Panc1 (cell line): ENCODE data around the gene PAOX. TPM values are rescaled to one million over a fixed set of nuclear protein-coding genes. Genes with fewer than 3 reads are reported as not detected.

Experiments
- ATAC-seq: fragments of 200-7000 bp; cut with Tn5 transposase; 2 replicates; pipeline ENCODE4 v1.9.1; 2020; ENCODE audit warnings: mild to moderate bottlenecking, moderate library complexity
- BruUV-seq: library from RNA; stranded (reverse); fragments of 400-500 nt; replicated peaks from 2 replicates; lab custom pipeline; 2021; lab: Mats Ljungman, UMichigan
- CTCF ChIA-PET: fragments of 300-600 bp; sonication (Branson Sonifier 250); formaldehyde crosslinking; loops from one replicate; lab custom pipeline; 2022; ENCODE audit warnings: antibody characterized with exemption; lab: Charles Lee
- POLR2A ChIA-PET: fragments of 300-600 bp; sonication (Branson Sonifier 250); formaldehyde crosslinking; loops from one replicate; lab custom pipeline; 2022; ENCODE audit warnings: antibody characterized with exemption; lab: Charles Lee
- DNase-seq: peaks from one replicate; pipeline ENCODE4 v3.0.0-alpha.2; 2010; ENCODE audit warnings: low read depth, low spot score
- H3K27ac ChIP-seq: 2 replicates; pipeline ENCODE4 v1.5.1; 2011; ENCODE audit warnings: mild to moderate bottlenecking, low read length, inconsistent platforms
- H3K27me3 ChIP-seq: fragments of 200-500 bp; sonication (Bioruptor generic); 2 replicates; pipeline ENCODE4 v1.6.0; 2014; ENCODE audit warnings: low read length, inconsistent platforms; ENCODE audit not compliant: control insufficient read depth, insufficient read depth
- H3K36me3 ChIP-seq: fragments of 200-500 bp; sonication (Bioruptor generic); 2 replicates; pipeline ENCODE4 v1.5.1; 2014; ENCODE audit warnings: inconsistent platforms, mild to moderate bottlenecking, low read length, moderate library complexity; ENCODE audit not compliant: control insufficient read depth, insufficient read depth
- H3K4me1 ChIP-seq: 2 replicates; pipeline ENCODE4 v1.5.1; 2011; ENCODE audit warnings: inconsistent platforms, mild to moderate bottlenecking, low read length, moderate library complexity; ENCODE audit not compliant: control insufficient read depth, insufficient read depth
- H3K4me3 ChIP-seq, 2 experiments: 2 replicates each; pipeline ENCODE4 v1.5.1; 2011 to 2012; ENCODE audit warnings: low read depth in 2 of 2, low read length in 2 of 2, mild to moderate bottlenecking in 2 of 2, inconsistent platforms in 1 of 2, moderate library complexity in 1 of 2
- H3K9me3 ChIP-seq: fragments of 200-500 bp; sonication (Bioruptor generic); 2 replicates; pipeline ENCODE4 v1.5.1; 2014; ENCODE audit warnings: low read depth, mild to moderate bottlenecking, inconsistent platforms, low read length, moderate library complexity; ENCODE audit not compliant: control insufficient read depth, insufficient read depth
- CTCF ChIP-seq: fragments of 450-650 bp; IDR thresholded peaks from 2 replicates; pipeline ENCODE4 v1.5.1; 2017; ENCODE audit warnings: mild to moderate bottlenecking
- POLR2AphosphoS5 ChIP-seq: IDR thresholded peaks from 2 replicates; pipeline ENCODE4 v1.6.1; 2012; ENCODE audit warnings: mild to moderate bottlenecking, low read depth, low read length, moderate library complexity
- REST ChIP-seq, 2 experiments: IDR thresholded peaks; 2 replicates each; pipeline ENCODE4 v1.6.1; 2011 to 2012; ENCODE audit warnings: low read depth in 2 of 2, control low read depth in 1 of 2, low read length in 1 of 2, mild to moderate bottlenecking in 1 of 2, moderate library complexity in 1 of 2; ENCODE audit not compliant: insufficient read depth in 1 of 2
- SIN3A ChIP-seq: IDR thresholded peaks from 2 replicates; pipeline ENCODE4 v1.6.1; 2012; ENCODE audit warnings: low read depth, mild to moderate bottlenecking, low read length, moderate library complexity, borderline replicate concordance; ENCODE audit not compliant: insufficient read depth
- TCF7L2 ChIP-seq: IDR thresholded peaks from 2 replicates; pipeline ENCODE4 v1.6.1; 2011; ENCODE audit warnings: mild to moderate bottlenecking, low read depth, low read length, inconsistent platforms
- in situ Hi-C: cut with HindIII; loops from 2 replicates; pipeline ENCODE4 v1.10.0; 2016; ENCODE audit warnings: low sequenced_read_pairs, low pct_unique_long_range_greater_than_20kb
- intact Hi-C: fragments of 100-400 bp; cut with micrococcal nuclease; formaldehyde crosslinking; loops from one replicate; pipeline ENCODE4 v1.10.0; 2022; ENCODE audit not compliant: unreplicated experiment
- total RNA-seq: library from RNA; stranded (reverse); gene quantifications from one replicate; pipeline ENCODE4 v1.2.1, GENCODE V29; 2021; ENCODE audit not compliant: unreplicated experiment

PAOX gene
- total RNA-seq, 1 experiment from 2014 or later: 9.3 TPM

GRCh38 chr10:133338080-133339071, 40.7 kb upstream of the PAOX start:
- H3K4me3 ChIP-seq: no peak overlapping the region
- H3K9me3 ChIP-seq: no peaks in the 10 kb centered on the region
- ATAC-seq (no peak), DNase-seq (no peak)
- intact Hi-C loops (no loop called here), in situ Hi-C loops (no loop called here)
- H3K27ac ChIP-seq: no peak overlapping the region
- H3K4me1 ChIP-seq: no peaks in the 10 kb centered on the region
- CTCF ChIA-PET: no interaction called here
- BruUV-seq: no TSS peak
- peaks cover 9% of the 10 kb centered on the region for H3K27me3 ChIP-seq
- POLR2A ChIA-PET: no interaction called here
- H3K36me3 ChIP-seq: no peaks in the 10 kb centered on the region
- TF ChIP-seq SIN3A: no peak
- TF ChIP-seq TCF7L2: no peak
- TF ChIP-seq POLR2AphosphoS5: no peak
- no peak for TF ChIP-seq CTCF
- no peak for TF ChIP-seq REST (IDR thresholded peaks at IDR 0.05; ENCODE audit: insufficient read depth in 1 of 2, low read depth in 2 of 2, low read length in 1 of 2)

GRCh38 chr10:133339708-133340380, 39.2 kb upstream of the PAOX start:
- H3K4me3 ChIP-seq: no peak overlapping the region
- no peaks in the 10 kb centered on the region for H3K36me3 ChIP-seq
- H3K4me1 ChIP-seq: no peaks in the 10 kb centered on the region
- no peak for DNase-seq
- no peaks in the 10 kb centered on the region for H3K9me3 ChIP-seq
- intact Hi-C loops: no loop called here
- TF ChIP-seq TCF7L2 (no peak), SIN3A (no peak), POLR2AphosphoS5 (no peak), CTCF (no peak), REST (IDR thresholded peaks at IDR 0.05; ENCODE audit: insufficient read depth in 1 of 2, low read depth in 2 of 2, low read length in 1 of 2) (no peak)
- CTCF ChIA-PET: no interaction called here
- in situ Hi-C loops: no loop called here
- no peak overlapping the region for H3K27ac ChIP-seq
- BruUV-seq: no TSS peak
- no peak for ATAC-seq
- POLR2A ChIA-PET: no interaction called here
- peaks cover 8% of the 10 kb centered on the region for H3K27me3 ChIP-seq
